H1 (cell line): ENCODE results near the gene ZNF654. TPM values are rescaled to one million over a fixed set of nuclear protein-coding genes. Genes with fewer than 3 reads are reported as not detected.

Experiments used
- CTCF ChIA-PET: fragments of 300-600 bp; sonication (Branson Sonifier 250); formaldehyde crosslinking; loops from one replicate; lab custom pipeline; 2021; ENCODE audit not compliant: partially characterized antibody; lab: Charles Lee
- POLR2A ChIA-PET: fragments of 300-600 bp; sonication (Branson Sonifier 250); formaldehyde crosslinking; loops from one replicate; lab custom pipeline; 2021; ENCODE audit warnings: inconsistent platforms; ENCODE audit not compliant: partially characterized antibody; lab: Charles Lee
- DNase-seq, 2 experiments: peaks; one replicate each; pipeline versions ENCODE4 v3.0.0 to v3.0.0-alpha.2; 2010 to 2022; ENCODE audit warnings: low spot score in 2 of 2, low read depth in 1 of 2, mixed read lengths in 1 of 2
- FAIRE-seq: peaks from 2 replicates; lab custom pipeline; 2011; peaks lifted over from hg19 to GRCh38; lab: Jason Lieb, UNC
- H2AFZ ChIP-seq: 2 replicates; pipeline ENCODE4 v1.8.1; 2012; ENCODE audit warnings: low read length, inconsistent platforms
- H2AK5ac ChIP-seq: 2 replicates; pipeline ENCODE4 v1.6.1; 2013; ENCODE audit warnings: low read depth, low read length
- H2BK120ac ChIP-seq: replicated peaks from 2 replicates; pipeline ENCODE3; 2013; ENCODE audit warnings: low read depth, low read length, inconsistent platforms
- H2BK12ac ChIP-seq: 2 replicates; pipeline ENCODE4 v1.6.1; 2013; ENCODE audit warnings: low read depth, low read length
- H2BK15ac ChIP-seq: 2 replicates; pipeline ENCODE4 v1.6.1; 2013; ENCODE audit warnings: low read length
- H2BK20ac ChIP-seq: 2 replicates; pipeline ENCODE4 v1.6.1; 2013; ENCODE audit warnings: low read length
- H2BK5ac ChIP-seq: 2 replicates; pipeline ENCODE4 v1.6.1; 2013; ENCODE audit warnings: low read depth, low read length
- H3K14ac ChIP-seq: 2 replicates; pipeline ENCODE4 v1.6.1; 2013; ENCODE audit warnings: inconsistent platforms; ENCODE audit not compliant: insufficient read length
- H3K18ac ChIP-seq: 2 replicates; pipeline ENCODE4 v1.6.1; 2013; ENCODE audit warnings: low read length; ENCODE audit errors: extremely low read depth
- H3K23ac ChIP-seq: 2 replicates; pipeline ENCODE4 v1.6.1; 2013; ENCODE audit warnings: inconsistent platforms; ENCODE audit not compliant: insufficient read length
- H3K23me2 ChIP-seq: 2 replicates; pipeline ENCODE4 v1.6.1; 2013; ENCODE audit warnings: low read depth, low read length
- H3K27ac ChIP-seq: 2 replicates; pipeline ENCODE4 v1.6.1; 2011; ENCODE audit warnings: low read depth, low read length, inconsistent platforms
- H3K27me3 ChIP-seq, 4 experiments: replicated peaks in 1 of 4; 1 replicate in 1 of 4; 2 replicates in 3 of 4; pipeline versions ENCODE4 v1.6.1 to v1.8.1; 2011 to 2013; ENCODE audit warnings: low read length in 3 of 4, mild to moderate bottlenecking in 3 of 4, inconsistent platforms in 2 of 4, mixed read lengths in 2 of 4, moderate library complexity in 1 of 4; ENCODE audit not compliant: control insufficient read depth in 3 of 4, insufficient read depth in 3 of 4; ENCODE audit errors: extremely low read depth in 1 of 4
- H3K36me3 ChIP-seq, 4 experiments: 2 replicates each; pipeline versions ENCODE4 v1.6.1 to v1.8.1; 2011 to 2013; ENCODE audit warnings: mild to moderate bottlenecking in 4 of 4, low read length in 3 of 4, moderate library complexity in 2 of 4, control low read depth in 1 of 4, inconsistent platforms in 1 of 4; ENCODE audit not compliant: insufficient read depth in 4 of 4, control insufficient read depth in 2 of 4
- H3K4ac ChIP-seq: replicated peaks from 2 replicates; pipeline ENCODE3; 2013; ENCODE audit warnings: low read length, low read depth, mixed read lengths, inconsistent platforms; ENCODE audit not compliant: insufficient read length
- H3K4me1 ChIP-seq, 4 experiments: replicated peaks in 1 of 4; 1 replicate in 1 of 4; 2 replicates in 3 of 4; pipeline versions ENCODE4 v1.6.1 to v1.8.1; 2011 to 2013; ENCODE audit warnings: low read length in 3 of 4, inconsistent platforms in 2 of 4, mixed read lengths in 1 of 4; ENCODE audit not compliant: insufficient read depth in 4 of 4, control insufficient read depth in 3 of 4
- H3K4me2 ChIP-seq, 2 experiments: 2 replicates each; pipeline versions ENCODE4 v1.6.1 to v1.8.1; 2011 to 2013; ENCODE audit warnings: low read depth in 2 of 2, low read length in 2 of 2, control low read depth in 1 of 2, inconsistent platforms in 1 of 2, mild to moderate bottlenecking in 1 of 2; ENCODE audit not compliant: insufficient read depth in 1 of 2
- H3K4me3 ChIP-seq, 4 experiments: fragments of 200-600, 300-600 bp in 1 of 4; sonication (generic), shearing (Covaris generic), sonication (Bioruptor Twin) in 1 of 4; 2 replicates each; pipeline versions ENCODE4 v1.5.1 to v1.8.1; 2011 to 2016; ENCODE audit warnings: low read length in 4 of 4, low read depth in 3 of 4, control low read depth in 2 of 4, inconsistent platforms in 2 of 4, mild to moderate bottlenecking in 2 of 4, mixed read lengths in 1 of 4, moderate library complexity in 1 of 4; ENCODE audit not compliant: insufficient read depth in 2 of 4; ENCODE audit errors: extremely low read depth in 1 of 4
- H3K56ac ChIP-seq: replicated peaks from 2 replicates; pipeline ENCODE3; 2013; ENCODE audit warnings: low read depth, mild to moderate bottlenecking, mixed read lengths, low read length, inconsistent platforms; ENCODE audit not compliant: insufficient read length
- H3K79me1 ChIP-seq: 2 replicates; pipeline ENCODE4 v1.6.1; 2013; ENCODE audit warnings: low read depth, low read length, control low read depth
- H3K79me2 ChIP-seq, 2 experiments: 2 replicates each; pipeline versions ENCODE4 v1.6.1 to v1.8.1; 2012 to 2013; ENCODE audit warnings: low read length in 2 of 2, mild to moderate bottlenecking in 2 of 2, inconsistent platforms in 1 of 2; ENCODE audit not compliant: insufficient read depth in 2 of 2, control insufficient read depth in 1 of 2
- H3K9ac ChIP-seq, 4 experiments: replicated peaks in 1 of 4; 1 replicate in 1 of 4; 2 replicates in 3 of 4; pipeline versions ENCODE4 v1.6.1 to v1.8.1; 2011 to 2013; ENCODE audit warnings: low read depth in 3 of 4, low read length in 3 of 4, control low read depth in 2 of 4, mild to moderate bottlenecking in 2 of 4, moderate library complexity in 2 of 4, inconsistent platforms in 1 of 4; ENCODE audit errors: extremely low read depth in 1 of 4
- H3K9me3 ChIP-seq, 2 experiments: 2 replicates each; pipeline versions ENCODE4 v1.6.1 to v1.8.1; 2012 to 2013; ENCODE audit warnings: mild to moderate bottlenecking in 2 of 2, moderate library complexity in 2 of 2, control low read depth in 1 of 2, inconsistent platforms in 1 of 2, low read depth in 1 of 2, low read length in 1 of 2, mixed read lengths in 1 of 2; ENCODE audit not compliant: insufficient read depth in 2 of 2
- H4K20me1 ChIP-seq, 2 experiments: replicated peaks in 1 of 2; 2 replicates each; pipeline versions ENCODE3 to v1.8.1; 2011 to 2013; ENCODE audit warnings: inconsistent platforms in 2 of 2, low read length in 2 of 2, mild to moderate bottlenecking in 1 of 2; ENCODE audit not compliant: insufficient read depth in 2 of 2, control insufficient read depth in 1 of 2
- H4K5ac ChIP-seq: 2 replicates; pipeline ENCODE4 v1.6.1; 2013; ENCODE audit warnings: low read length, low read depth, mixed read lengths, inconsistent platforms; ENCODE audit not compliant: insufficient read length
- H4K8ac ChIP-seq: 2 replicates; pipeline ENCODE4 v1.8.0; 2013; ENCODE audit warnings: mild to moderate bottlenecking, moderate library complexity, low read length, inconsistent platforms; ENCODE audit not compliant: insufficient read depth; ENCODE audit errors: extremely low read depth
- H4K91ac ChIP-seq: replicated peaks from 2 replicates; pipeline ENCODE3; 2013; ENCODE audit warnings: low read length, mixed read lengths, inconsistent platforms; ENCODE audit not compliant: insufficient read length
- BRCA1 ChIP-seq: IDR thresholded peaks from 2 replicates; pipeline ENCODE4 v1.6.1; 2012; ENCODE audit warnings: low read depth, low read length, improper control_type of control experiment
- KDM5A ChIP-seq: fragments of 200-600 bp; IDR thresholded peaks from 2 replicates; pipeline ENCODE4 v1.7.1; 2012; ENCODE audit warnings: mild to moderate bottlenecking, low read length, inconsistent platforms, mixed read lengths
- TAF1 ChIP-seq: IDR thresholded peaks from 2 replicates; pipeline ENCODE4 v1.6.1; 2011; ENCODE audit warnings: mild to moderate bottlenecking, low read depth, low read length
- WGBS, 2 experiments: shearing (Covaris generic) in 1 of 2; methylation state at CpG; one replicate each; pipeline versions ENCODE4 v1.1.6 to v1.1.7; 2013 to 2015; ENCODE audit warnings: low lambda C conversion rate in 2 of 2, mixed read lengths in 2 of 2, inconsistent platforms in 1 of 2, low coverage in 1 of 2, missing lambda C conversion rate in 1 of 2; ENCODE audit not compliant: insufficient replicate concordance in 2 of 2, insufficient coverage in 1 of 2, insufficient read length in 1 of 2; ENCODE audit errors: extremely low coverage in 1 of 2, missing lambda C conversion rate in 1 of 2; 5-methylcytosine and 5-hydroxymethylcytosine counted together
- polyA plus RNA-seq, 7 experiments: library from polyadenylated mRNA; depleted of rRNA in 3 of 7; stranded (reverse) in 5 of 7; unstranded in 2 of 7; fragments of >200 nt in 5 of 7; fragments of 200-250 nt in 2 of 7; gene quantifications; 1 replicate in 5 of 7; 2 replicates in 1 of 7; 4 replicates in 1 of 7; pipeline versions ENCODE4 v1.2.1 to v1.2.3, GENCODE V29; 2011 to 2013; ENCODE audit warnings: missing spikeins in 2 of 7, mixed read lengths in 2 of 7
- total RNA-seq: library from RNA; stranded (reverse); fragmentation: NEBNext Ultra II Directional; extraction: Animal tissue kit (Norgen Biotek cat#: 25700); gene quantifications from 2 replicates; pipeline ENCODE4 v1.2.1, GENCODE V29; 2021
- TF ChIP-seq, protein P1 (sequence below): IDR thresholded peaks from 2 replicates; pipeline ENCODE4 v1.6.1; 2012; ENCODE audit warnings: inconsistent platforms
- TF ChIP-seq, protein P2 (sequence below): IDR thresholded peaks from 2 replicates; pipeline ENCODE4 v1.6.1; 2012; ENCODE audit warnings: low read length, inconsistent platforms

Gene ZNF654
- total and polyA plus RNA-seq, 2 of the 8 experiments (the other 6 are each of a cell fraction or from before 2014, with no cell fraction given) = 0.47 to 5.3 TPM

DNA sequence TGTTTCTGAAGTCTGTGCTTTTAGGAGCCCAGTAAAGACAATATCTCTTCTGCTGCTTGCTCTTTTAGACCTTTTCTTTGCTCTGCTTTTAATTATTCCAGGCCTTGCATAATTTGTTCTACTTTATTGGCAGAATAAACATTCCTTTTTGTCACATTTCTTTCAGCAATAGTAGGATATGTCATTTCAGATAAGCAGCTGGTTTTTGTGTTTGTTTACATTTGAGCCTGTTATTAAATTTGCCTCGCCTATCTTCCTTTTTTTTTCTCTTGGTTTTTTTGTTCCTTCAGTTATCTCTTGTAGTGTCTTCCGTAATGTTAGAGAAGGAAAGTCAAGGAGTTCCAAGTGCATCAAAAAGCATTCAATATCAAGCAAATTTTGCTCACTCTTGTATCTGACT is 16.4 kb downstream of the ZNF654 start:
- no peaks in the 10 kb centered on the region for H3K36me3 ChIP-seq
- H3K9me3 ChIP-seq = no peaks in the 10 kb centered on the region
- H2AFZ ChIP-seq = no peak overlapping the region
- no peak overlapping the region for H3K56ac ChIP-seq
- no peak overlapping the region for H2AK5ac ChIP-seq
- H2BK12ac ChIP-seq = no peak overlapping the region
- H3K14ac ChIP-seq = no peak overlapping the region
- CTCF ChIA-PET = interaction anchor here (0.8 kb wide), 1 partner anchor 8 kb away, joined by 3 read pairs; no protein-coding TSS in a partner anchor
- no peak for TF ChIP-seq TAF1
- TF ChIP-seq BRCA1 = no peak
- TF ChIP-seq KDM5A = no peak
- TF ChIP-seq, protein P1, sequence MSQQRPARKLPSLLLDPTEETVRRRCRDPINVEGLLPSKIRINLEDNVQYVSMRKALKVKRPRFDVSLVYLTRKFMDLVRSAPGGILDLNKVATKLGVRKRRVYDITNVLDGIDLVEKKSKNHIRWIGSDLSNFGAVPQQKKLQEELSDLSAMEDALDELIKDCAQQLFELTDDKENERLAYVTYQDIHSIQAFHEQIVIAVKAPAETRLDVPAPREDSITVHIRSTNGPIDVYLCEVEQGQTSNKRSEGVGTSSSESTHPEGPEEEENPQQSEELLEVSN = no peak
- TF ChIP-seq, protein P2, sequence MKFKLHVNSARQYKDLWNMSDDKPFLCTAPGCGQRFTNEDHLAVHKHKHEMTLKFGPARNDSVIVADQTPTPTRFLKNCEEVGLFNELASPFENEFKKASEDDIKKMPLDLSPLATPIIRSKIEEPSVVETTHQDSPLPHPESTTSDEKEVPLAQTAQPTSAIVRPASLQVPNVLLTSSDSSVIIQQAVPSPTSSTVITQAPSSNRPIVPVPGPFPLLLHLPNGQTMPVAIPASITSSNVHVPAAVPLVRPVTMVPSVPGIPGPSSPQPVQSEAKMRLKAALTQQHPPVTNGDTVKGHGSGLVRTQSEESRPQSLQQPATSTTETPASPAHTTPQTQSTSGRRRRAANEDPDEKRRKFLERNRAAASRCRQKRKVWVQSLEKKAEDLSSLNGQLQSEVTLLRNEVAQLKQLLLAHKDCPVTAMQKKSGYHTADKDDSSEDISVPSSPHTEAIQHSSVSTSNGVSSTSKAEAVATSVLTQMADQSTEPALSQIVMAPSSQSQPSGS = no peak
- TF ChIP-seq, all 59 proteins: peak for 0
- no peak overlapping the region for H3K23ac ChIP-seq
- peaks cover 0 to 1% (median 0%) of the 10 kb centered on the region in 4 experiments; a peak in 1 of 7 replicates for H3K27me3 ChIP-seq
- POLR2A ChIA-PET = no interaction called here
- no peaks in the 10 kb centered on the region for H4K20me1 ChIP-seq
- H3K79me2 ChIP-seq = peaks cover 0 to 33% of the 10 kb centered on the region in 2 experiments; a peak in 2 of 4 replicates
- H2BK20ac ChIP-seq = no peak overlapping the region
- no peak overlapping the region for H4K8ac ChIP-seq
- no peaks in the 10 kb centered on the region for H3K79me1 ChIP-seq
- no peak overlapping the region for H2BK15ac ChIP-seq
- DNase-seq (no peak), FAIRE-seq (no peak)
- H4K91ac ChIP-seq = no peak overlapping the region
- no peak overlapping the region for H3K27ac ChIP-seq
- no peak overlapping the region for H3K18ac ChIP-seq
- no peak overlapping the region for H3K4me2 ChIP-seq
- no peaks in the 10 kb centered on the region for H3K4me1 ChIP-seq
- H3K9ac ChIP-seq = no peak overlapping the region
- no peak overlapping the region for H3K4me3 ChIP-seq
- no peak overlapping the region for H2BK120ac ChIP-seq
- H2BK5ac ChIP-seq = no peak overlapping the region
- no peak overlapping the region for H4K5ac ChIP-seq
- 79% methylated on average over 2 of the region's 2 CpGs; no CpG with 5 or more reads in 1 of the 2 experiments for WGBS, 2 experiments
- H3K23me2 ChIP-seq = no peaks in the 10 kb centered on the region
- no peak overlapping the region for H3K4ac ChIP-seq
